ENCODE data around the gene MRPL46. TPM values are rescaled to one million over a fixed set of nuclear protein-coding genes. Genes with fewer than 3 reads are reported as not detected.

Gene MRPL46
- 12.8 TPM for total RNA-seq

DNA sequence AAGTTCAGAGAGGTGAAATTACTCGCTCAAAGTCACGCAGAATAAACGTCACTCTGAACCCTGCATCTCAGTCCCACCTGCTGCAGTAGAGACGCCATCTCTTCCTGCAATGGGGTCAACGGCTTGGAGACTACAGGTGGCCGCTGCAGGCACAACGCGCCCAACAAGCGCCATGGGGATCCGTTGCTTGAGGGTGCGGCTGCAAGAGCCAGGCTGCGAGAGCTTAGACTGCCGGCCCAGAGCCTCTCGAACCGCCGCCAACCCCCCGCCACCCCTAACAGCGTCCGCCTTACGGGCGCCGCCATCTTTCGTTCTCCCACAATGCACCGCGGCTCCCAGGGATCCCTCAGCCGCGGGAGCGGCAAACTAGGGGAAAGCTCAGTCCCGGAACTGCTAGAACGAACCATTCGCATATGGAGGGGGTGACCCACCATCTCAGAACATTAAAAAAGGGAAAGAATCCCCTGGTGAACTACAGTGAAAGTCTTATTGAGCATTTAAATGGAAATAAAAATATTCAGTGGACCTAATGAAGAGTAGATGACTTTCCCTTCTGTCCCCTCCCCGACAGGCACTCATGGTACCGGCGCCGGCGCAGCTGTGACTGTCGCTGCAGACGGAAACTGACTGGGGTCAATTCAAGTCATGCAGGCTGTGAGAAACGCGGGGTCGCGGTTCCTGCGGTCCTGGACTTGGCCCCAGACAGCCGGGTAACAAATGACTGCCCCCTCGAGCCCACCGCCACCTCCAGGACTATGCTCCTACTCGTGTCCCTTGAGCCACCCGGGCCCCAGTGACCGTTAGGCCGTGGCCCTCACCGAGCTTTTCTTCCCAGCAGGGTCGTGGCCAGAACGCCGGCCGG lies at the start of gene MRPL46, which contains the start of gene MRPS11:
Gene MRPL46 (minus strand): TSS at position 316 of the 862 bp plus-strand sequence. CDS start 11 bp downstream, at position 305.
Gene MRPS11 (plus strand): TSS at position 636 of the 862 bp plus-strand sequence. CDS start 10 bp downstream, at position 646.
- peak; percentile 91 for DNase-seq

GRCh38 chr15:88513195-88513594 lies 46.0 kb upstream of the MRPL46 start:
- no peak for DNase-seq

DNA sequence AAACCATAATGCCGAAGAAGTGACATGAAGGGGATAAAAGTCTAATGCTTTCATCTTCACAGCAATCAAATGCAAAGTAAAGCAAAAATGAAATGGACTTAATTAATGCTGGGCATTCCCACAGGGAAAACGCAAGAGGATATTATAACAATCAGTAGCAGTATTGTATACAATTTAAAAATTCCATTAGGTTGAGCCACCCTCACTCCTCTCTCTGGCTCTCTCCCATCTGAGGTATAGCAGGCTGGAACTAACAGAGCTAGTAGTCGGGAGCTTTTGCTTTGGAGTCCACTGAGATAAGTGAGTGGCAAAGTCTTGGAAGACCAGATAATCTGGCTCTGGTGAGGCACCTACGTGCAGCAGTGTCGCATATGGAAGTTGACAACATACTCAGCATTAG lies 45.4 kb upstream of the MRPL46 start:
- DNase-seq, result no peak

DNA sequence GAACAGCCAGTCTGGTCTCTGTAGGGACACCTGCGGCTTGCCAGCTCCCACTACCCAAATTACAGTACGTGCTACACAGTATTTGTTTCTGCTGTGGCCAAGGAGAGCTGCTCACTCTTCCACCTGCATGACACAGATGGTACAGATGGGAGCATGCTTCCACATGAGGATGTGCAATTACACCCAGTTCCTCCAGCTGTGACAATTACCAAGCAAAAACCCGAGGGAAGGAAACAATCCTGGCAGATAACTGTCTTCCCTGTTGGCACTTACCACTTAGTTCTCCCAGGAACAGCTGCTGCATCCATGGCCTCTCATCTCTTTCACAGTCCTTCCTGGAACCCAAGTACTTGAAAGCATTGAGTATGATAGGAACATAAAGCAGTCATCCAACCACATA lies 44.9 kb upstream of the MRPL46 start:
- no peak for DNase-seq

GRCh38 chr15:88511161-88511560 lies 44.0 kb upstream of the MRPL46 start:
- no peak for DNase-seq

- no peak for DNase-seq
These were observed 42.8 kb upstream of the MRPL46 start for GRCh38 chr15:88509964-88510363.

- no peak for DNase-seq
These were observed 42.1 kb upstream of the MRPL46 start for GRCh38 chr15:88509321-88509720.

DNA sequence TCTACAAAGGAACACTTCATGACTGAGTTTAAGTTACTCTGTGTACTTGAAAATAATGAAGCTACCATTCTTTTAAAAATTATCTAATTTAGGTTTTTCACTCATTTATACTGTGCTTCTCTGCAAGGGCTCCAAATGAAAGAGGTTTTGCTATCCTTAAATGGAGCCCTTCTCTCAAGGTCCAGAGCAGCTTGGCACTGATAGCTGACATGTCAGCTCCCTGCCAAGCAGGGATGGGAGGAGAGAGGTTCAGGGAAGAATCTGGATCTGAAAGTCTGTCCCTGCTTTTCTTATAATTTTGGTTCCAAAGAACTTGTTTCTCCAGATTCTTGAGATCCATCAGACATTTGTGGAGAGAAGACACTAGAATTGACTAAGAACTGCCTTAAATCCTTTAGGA lies 39.4 kb upstream of the MRPL46 start:
- DNase-seq, result no peak

DNA sequence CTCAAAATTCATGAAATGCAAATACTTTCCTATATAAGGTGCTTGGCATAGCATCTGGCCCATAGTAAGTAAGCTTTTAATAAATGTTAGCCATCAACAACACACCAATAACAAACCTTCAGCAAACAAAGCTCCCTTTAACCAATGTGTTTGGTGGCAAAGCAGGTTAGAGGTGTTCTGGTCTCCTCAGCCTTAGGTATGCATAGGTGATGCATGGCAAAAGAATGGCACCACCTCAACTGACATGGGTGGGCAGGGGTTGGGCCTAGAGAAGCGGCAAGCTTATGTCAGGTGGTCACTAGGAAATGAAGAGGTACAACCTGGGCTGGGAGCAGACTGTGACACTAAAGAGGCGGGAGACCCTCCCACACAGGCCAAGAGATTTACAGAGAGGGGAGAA lies 38.5 kb upstream of the MRPL46 start:
- DNase-seq, result no peak

GRCh38 chr15:88504445-88504844 lies 37.3 kb upstream of the MRPL46 start:
- no peak for DNase-seq

GRCh38 chr15:88498996-88499395 lies 31.8 kb upstream of the MRPL46 start:
- DNase-seq, result no peak

GRCh38 chr15:88497109-88497765 lies 30.0 kb upstream of the MRPL46 start:
- DNase-seq, result no peak

- no peak for DNase-seq
These were observed 26.7 kb upstream of the MRPL46 start for GRCh38 chr15:88493844-88494243.

DNA sequence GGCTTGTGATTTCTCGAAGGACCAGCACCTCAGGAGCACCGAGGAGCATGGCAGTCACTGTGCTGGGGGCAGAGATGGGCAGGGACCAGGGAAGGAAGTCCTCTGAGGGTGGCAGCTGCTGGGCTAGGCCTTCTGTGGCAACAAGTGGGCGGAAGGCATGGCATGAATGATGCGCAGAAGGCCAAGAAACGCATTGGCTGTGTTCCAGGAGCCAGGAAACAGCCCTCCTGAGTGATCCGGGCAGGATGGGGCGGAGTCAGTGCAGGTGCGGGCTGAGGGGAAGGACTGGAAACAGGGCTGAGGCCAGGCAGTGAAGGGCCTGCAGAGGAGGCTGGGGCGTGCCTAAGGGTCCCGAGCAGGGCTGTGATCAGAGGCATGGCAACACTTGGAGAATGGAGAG lies 24.0 kb upstream of the MRPL46 start:
- no peak for DNase-seq

DNA sequence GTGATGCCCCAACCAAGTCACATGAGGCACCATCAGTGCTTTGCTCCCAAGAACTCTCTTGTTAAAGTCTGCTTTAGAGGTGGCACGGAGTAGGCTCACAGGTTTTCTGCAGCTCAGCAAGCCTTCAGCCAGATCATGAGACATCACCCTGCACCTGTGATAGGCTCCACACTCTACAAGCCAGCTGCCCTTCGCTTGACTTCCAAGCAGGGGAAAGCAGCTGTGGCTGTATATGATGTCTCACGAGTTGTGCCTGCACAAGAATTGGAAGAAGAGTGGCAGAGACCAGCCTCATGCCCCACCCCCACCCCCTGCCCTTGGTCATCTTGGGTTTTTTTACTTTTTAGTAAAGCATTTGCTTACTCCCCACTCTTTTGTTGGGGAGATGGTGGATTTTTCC lies 22.8 kb upstream of the MRPL46 start:
- no peak for DNase-seq

- DNase-seq, result no peak
These were observed 22.1 kb upstream of the MRPL46 start for GRCh38 chr15:88489321-88489720.

GRCh38 chr15:88487796-88488523 lies 20.8 kb upstream of the MRPL46 start:
- DNase-seq, result no peak

DNA sequence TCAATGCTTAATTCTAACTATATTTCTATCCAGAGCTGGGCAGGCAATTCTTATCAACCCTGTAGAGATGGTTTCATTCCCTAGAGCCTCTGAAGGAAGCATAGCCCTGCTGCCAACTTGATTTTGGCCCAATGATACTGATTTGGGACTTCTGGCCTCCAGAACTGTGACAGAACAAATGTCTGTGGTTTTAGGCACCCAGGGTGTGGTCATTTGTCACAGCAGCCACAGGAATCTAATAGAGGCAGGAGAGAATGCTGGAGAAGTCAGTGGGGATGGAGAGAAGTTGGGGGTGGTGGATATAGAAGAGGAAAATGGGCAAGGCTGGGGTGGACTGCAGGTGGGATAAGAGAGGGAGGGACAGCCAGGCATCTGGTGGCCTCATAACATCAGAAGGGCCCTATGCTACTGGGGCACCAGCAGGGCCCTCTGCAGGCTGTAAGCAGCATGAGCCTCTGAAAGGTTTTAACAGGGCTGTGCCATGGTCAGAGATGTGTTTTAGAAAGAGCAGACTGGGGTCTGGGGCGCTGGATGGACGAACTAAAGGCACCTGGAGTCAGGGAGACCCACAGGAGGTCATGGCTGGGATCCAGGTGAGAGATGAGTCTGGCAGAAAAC lies 20.1 kb upstream of the MRPL46 start:
- no peak for DNase-seq

DNA sequence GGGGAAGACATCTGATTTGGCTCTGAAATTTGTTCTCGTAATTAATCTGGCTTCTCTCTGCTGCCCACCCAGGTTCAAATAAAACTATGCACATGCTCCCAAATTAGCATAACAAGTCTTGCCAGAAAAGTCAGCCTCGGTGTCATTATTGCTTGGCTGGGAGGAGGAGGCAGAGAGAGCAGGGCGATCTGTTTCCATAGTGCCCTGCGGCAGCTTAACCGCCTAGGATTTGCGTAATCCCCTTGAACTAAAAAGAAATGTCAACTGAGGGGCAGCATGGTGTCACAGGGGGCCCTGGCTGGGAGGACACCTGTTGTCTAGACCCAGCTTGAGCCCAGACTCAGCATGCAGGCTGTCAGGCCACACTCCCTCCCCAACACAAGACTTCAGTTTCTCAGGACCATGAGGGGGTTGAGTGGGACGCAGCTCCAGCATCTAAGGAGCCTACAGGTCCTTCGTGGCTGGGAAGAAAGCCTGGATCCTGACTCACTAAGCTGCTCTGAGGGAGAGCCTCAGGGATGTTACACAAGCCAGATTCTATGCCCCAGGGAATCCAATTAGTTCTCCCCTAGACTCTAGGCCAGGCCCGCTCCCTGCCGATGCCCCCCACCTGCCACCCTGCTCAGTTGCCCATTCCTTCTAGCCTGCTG lies 17.6 kb upstream of the MRPL46 start:
- DNase-seq, result no peak

- DNase-seq, result no peak
These were observed 15.1 kb upstream of the MRPL46 start for GRCh38 chr15:88482263-88482662.

DNA sequence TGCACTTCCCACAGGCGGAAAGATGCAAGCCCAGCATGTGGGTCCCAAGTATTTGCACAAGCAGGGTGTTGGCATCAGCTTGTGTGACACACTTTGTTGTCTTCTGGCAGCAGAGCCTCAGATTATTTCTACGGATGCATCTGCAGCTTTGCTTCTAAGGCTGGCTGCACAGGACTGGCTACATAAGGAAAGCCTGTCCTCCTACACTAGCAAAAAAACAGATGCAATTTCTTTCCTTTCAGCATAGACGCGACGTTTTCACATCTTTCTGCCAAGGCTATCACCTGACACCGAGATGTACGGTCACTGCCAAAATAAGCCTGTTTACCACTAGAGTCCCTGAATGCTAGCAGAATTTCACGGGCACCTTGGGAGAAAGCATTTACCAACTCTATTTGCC lies 13.8 kb upstream of the MRPL46 start:
- DNase-seq, result no peak

- DNase-seq, result no peak
These were observed 12.0 kb upstream of the MRPL46 start for GRCh38 chr15:88479169-88479568.
